ENCODE results near the gene POLR3F. TPM values are rescaled to one million over a fixed set of nuclear protein-coding genes. Genes with fewer than 3 reads are reported as not detected.

The POLR3F gene
- total RNA-seq, 1 donor: 13.7 TPM

DNA sequence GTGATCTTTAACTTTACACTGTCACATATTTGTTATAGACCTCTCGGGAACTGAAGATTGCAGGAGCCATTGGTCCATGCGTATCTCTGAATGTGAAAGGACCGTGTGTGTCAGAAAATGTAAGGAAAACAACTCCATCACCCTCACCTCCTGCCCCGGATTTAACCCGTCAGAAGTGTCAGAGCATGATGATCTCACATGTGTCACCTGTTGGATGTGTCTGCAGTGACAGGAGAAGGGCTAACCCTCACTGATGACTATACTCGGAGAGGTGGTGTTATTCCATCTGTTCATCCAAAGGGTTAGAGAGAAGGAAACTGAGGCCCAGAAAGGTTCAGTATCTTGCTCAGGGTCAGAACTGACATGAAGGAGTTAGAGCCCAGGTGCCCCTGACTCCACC is 65.4 kb downstream of the POLR3F start:
- no peak for DNase-seq (ENCODE audit: low read depth)
- H3K4me3 ChIP-seq (ENCODE audit: low read depth, low read length): no peak overlapping the region
- TF ChIP-seq, protein P1, sequence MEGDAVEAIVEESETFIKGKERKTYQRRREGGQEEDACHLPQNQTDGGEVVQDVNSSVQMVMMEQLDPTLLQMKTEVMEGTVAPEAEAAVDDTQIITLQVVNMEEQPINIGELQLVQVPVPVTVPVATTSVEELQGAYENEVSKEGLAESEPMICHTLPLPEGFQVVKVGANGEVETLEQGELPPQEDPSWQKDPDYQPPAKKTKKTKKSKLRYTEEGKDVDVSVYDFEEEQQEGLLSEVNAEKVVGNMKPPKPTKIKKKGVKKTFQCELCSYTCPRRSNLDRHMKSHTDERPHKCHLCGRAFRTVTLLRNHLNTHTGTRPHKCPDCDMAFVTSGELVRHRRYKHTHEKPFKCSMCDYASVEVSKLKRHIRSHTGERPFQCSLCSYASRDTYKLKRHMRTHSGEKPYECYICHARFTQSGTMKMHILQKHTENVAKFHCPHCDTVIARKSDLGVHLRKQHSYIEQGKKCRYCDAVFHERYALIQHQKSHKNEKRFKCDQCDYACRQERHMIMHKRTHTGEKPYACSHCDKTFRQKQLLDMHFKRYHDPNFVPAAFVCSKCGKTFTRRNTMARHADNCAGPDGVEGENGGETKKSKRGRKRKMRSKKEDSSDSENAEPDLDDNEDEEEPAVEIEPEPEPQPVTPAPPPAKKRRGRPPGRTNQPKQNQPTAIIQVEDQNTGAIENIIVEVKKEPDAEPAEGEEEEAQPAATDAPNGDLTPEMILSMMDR (IDR thresholded peaks at IDR 0.05; ENCODE audit: insufficient read depth, low read length): no peak

- TF ChIP-seq, protein P1 (IDR thresholded peaks at IDR 0.05; ENCODE audit: insufficient read depth, low read length): no peak
- DNase-seq (ENCODE audit: low read depth): no peak
Measured at GRCh38 chr20:18533491-18533890, 66.3 kb downstream of the POLR3F start.

DNA sequence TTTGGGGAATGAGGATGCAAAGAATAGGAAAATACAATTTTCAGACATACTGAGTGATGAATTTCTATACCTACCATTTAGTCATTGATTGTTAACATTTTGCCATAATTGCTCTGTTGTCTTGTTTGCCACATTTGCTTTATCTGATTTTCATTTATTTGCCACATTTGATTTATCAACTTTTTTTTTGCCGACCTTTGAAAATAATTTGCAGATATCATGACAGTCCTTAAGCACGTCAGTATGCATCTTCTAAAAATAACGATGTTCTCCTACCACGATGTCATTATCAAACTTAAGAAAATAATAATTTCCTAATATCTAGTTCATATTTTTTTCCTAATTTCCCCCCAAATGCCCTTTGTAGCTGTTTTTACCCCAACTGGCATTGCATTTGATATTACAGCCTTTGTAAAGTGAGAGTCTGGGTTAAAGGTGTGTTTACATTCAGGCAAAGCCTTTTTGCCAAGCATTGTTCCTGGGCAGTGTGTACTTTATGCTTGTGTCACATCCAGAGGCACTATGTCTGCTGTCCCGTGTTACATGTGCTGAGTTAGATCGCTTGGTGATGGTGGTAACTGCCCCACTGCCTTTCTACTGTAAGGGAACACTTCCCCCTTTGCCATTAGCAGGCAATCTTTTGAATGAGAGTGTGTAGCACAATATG is 66.9 kb downstream of the POLR3F start:
- H3K4me3 ChIP-seq (ENCODE audit: low read depth, low read length): no peak overlapping the region
- no peak for DNase-seq (ENCODE audit: low read depth)
- TF ChIP-seq, protein P1 (IDR thresholded peaks at IDR 0.05; ENCODE audit: insufficient read depth, low read length): no peak

More at GRCh38 chr20:18533491-18533890, 66.3 kb downstream of the POLR3F start:
- H3K4me3 ChIP-seq (ENCODE audit: low read depth, low read length): no peak overlapping the region

Small RNA genes within 50 kb of the gene (small RNA-seq; reads per million reads assigned to genes)
- gene MIR3192 (not detected), gene RNA5SP476 (not detected)

Other genes with a start within 250 kb of the POLR3F start
- gene ZNF133, start 178.9 kb upstream of the POLR3F start, total RNA-seq (ENCODE audit: low replicate concordance): 14.6 and 22.2 TPM in 2 replicates
- gene DZANK1, start 360 bp upstream of the POLR3F start, total RNA-seq (ENCODE audit: low replicate concordance): 0.99 and 1.5 TPM in 2 replicates
- gene RBBP9, start 29.8 kb downstream of the POLR3F start, total RNA-seq (ENCODE audit: low replicate concordance): 6.4 and 34.6 TPM in 2 replicates
- gene SEC23B, start 40.5 kb downstream of the POLR3F start, total RNA-seq (ENCODE audit: low replicate concordance): 21.0 and 45.6 TPM in 2 replicates
- 80.2 and 95.8 TPM in 2 replicates for gene SMIM26, start 100.0 kb downstream of the POLR3F start, total RNA-seq (ENCODE audit: low replicate concordance)
- 66.1 and 69.8 TPM in 2 replicates for gene DTD1, start 120.7 kb downstream of the POLR3F start, total RNA-seq (ENCODE audit: low replicate concordance)